C4-2B (cell line): Measurements from ENCODE around the gene COQ5.

ENCODE experiments used
- ZFX ChIP-seq: fragments of 450-650 bp; IDR thresholded peaks from 2 replicates; pipeline ENCODE4 v1.6.1; 2017
- TF ChIP-seq, protein P1 (sequence below): fragments of 450-650 bp; conservative IDR thresholded peaks from 2 replicates; pipeline ENCODE4 v1.5.1; 2017; ENCODE audit warnings: mild to moderate bottlenecking

DNA sequence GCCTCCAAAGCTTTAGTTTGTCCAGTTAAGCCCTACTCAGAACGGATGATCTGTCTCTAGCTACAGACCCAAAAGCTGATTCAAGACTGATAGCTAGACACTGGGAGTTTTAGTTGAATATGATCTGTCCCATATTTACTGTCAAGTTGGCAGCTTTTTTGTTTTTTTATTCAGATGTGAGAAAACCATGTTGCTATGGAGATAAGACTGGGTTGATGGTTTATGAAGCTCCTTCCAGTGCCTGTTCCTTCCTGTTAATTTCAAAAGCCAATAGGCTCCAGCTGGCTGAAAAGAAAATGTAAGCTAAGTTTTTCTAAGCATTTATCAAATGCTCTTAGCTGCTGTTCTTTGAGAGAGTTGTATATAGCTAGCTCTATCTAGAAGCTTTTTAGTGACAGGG, 28.4 kb downstream of the COQ5 start:
- TF ChIP-seq, protein P1, sequence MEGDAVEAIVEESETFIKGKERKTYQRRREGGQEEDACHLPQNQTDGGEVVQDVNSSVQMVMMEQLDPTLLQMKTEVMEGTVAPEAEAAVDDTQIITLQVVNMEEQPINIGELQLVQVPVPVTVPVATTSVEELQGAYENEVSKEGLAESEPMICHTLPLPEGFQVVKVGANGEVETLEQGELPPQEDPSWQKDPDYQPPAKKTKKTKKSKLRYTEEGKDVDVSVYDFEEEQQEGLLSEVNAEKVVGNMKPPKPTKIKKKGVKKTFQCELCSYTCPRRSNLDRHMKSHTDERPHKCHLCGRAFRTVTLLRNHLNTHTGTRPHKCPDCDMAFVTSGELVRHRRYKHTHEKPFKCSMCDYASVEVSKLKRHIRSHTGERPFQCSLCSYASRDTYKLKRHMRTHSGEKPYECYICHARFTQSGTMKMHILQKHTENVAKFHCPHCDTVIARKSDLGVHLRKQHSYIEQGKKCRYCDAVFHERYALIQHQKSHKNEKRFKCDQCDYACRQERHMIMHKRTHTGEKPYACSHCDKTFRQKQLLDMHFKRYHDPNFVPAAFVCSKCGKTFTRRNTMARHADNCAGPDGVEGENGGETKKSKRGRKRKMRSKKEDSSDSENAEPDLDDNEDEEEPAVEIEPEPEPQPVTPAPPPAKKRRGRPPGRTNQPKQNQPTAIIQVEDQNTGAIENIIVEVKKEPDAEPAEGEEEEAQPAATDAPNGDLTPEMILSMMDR = no peak
- TF ChIP-seq ZFX = no peak
